NCI-H524 (cell line): ENCODE results near the gene GP9.
A peak's percentile ranks its signal among the peaks of the same experiment; 100 is the strongest.
"Not testable (repeated sequence)": the region's sequence is repeated elsewhere in the genome, so short reads cannot be mapped to it uniquely, and the experiment has no call there.

Experiments used
- DNase-seq, 2 experiments: peaks; one replicate each; lab custom pipeline; 2025; lab: John Stamatoyannopoulos, UW

Gene GP9

GRCh38 chr3:129050556-129051295, 9.9 kb upstream of the GP9 start:
- DNase-seq, result no peak

GRCh38 chr3:129051871-129052340, 8.7 kb upstream of the GP9 start:
- DNase-seq, result no peak

GRCh38 chr3:129052675-129053074, 7.9 kb upstream of the GP9 start:
- DNase-seq, result no peak

GRCh38 chr3:129054605-129055104, 5.9 kb upstream of the GP9 start:
- no peak for DNase-seq

GRCh38 chr3:129056451-129057173, 4.0 kb upstream of the GP9 start:
- DNase-seq, result peak in 1 of 2 experiments; percentile 19

- DNase-seq, result no peak
These were observed 3.3 kb upstream of the GP9 start for GRCh38 chr3:129057249-129057648.

GRCh38 chr3:129058441-129059200, 2.0 kb upstream of the GP9 start:
- peak in 1 of 2 experiments; percentile 23 for DNase-seq

GRCh38 chr3:129059311-129059958, 1.1 kb upstream of the GP9 start:
- DNase-seq, result no peak

GRCh38 chr3:129061023-129061887, 676 bp downstream of the GP9 start:
- DNase-seq, result peak in 1 of 2 experiments; percentile 62

GRCh38 chr3:129061888-129062834, 1.6 kb downstream of the GP9 start:
- no peak for DNase-seq

- DNase-seq, result no peak
These were observed 2.6 kb downstream of the GP9 start for GRCh38 chr3:129063091-129063640.

GRCh38 chr3:129063841-129064482, 3.4 kb downstream of the GP9 start:
- peak in 1 of 2 experiments; percentile 38 for DNase-seq

GRCh38 chr3:129065016-129065719, 4.6 kb downstream of the GP9 start:
- no peak for DNase-seq

- no peak for DNase-seq
These were observed 5.1 kb downstream of the GP9 start for GRCh38 chr3:129065720-129066073.

GRCh38 chr3:129067719-129068118, 7.1 kb downstream of the GP9 start:
- DNase-seq, result peak in 1 of 2 experiments; percentile 20

- DNase-seq, result peak in 1 of 2 experiments; percentile 32
These were observed 7.8 kb downstream of the GP9 start for GRCh38 chr3:129068291-129068886.

GRCh38 chr3:129069313-129070085, 8.9 kb downstream of the GP9 start:
- not testable (repeated sequence) for DNase-seq
